HepG2 (cell line): ENCODE results near the gene FAM53B. TPM values are rescaled to one million over a fixed set of nuclear protein-coding genes. Genes with fewer than 3 reads are reported as not detected.

Experiments used
- ASH2L ChIP-seq: fragments of 300-600, 200-600 bp; sonication (generic); IDR thresholded peaks from 2 replicates; pipeline ENCODE4 v1.7.0; 2017; ENCODE audit warnings: low read depth, mild to moderate bottlenecking, moderate library complexity, mixed read lengths, low read length; ENCODE audit not compliant: insufficient read length
- CEBPG ChIP-seq: IDR thresholded peaks from 2 replicates; pipeline ENCODE4 v1.6.1; 2016
- EZH2 ChIP-seq: conservative IDR thresholded peaks from 2 replicates; pipeline ENCODE4 v1.6.1; 2012; ENCODE audit warnings: mild to moderate bottlenecking, low read depth, low read length, moderate library complexity
- HOXD1 ChIP-seq: sonication (generic); formaldehyde crosslinking; IDR thresholded peaks from 2 replicates; pipeline ENCODE4 v1.5.0; 2020; ENCODE audit warnings: missing genetic modification reagents
- IRF2 ChIP-seq: IDR thresholded peaks from 2 replicates; pipeline ENCODE4 v1.6.1; 2018; ENCODE audit warnings: missing genetic modification reagents, missing compliant biosample characterization
- KDM5A ChIP-seq: fragments of 200-600 bp; sonication (generic); IDR thresholded peaks from 2 replicates; pipeline ENCODE4 v1.7.0; 2018; ENCODE audit warnings: antibody characterized with exemption, mild to moderate bottlenecking, low read length, borderline replicate concordance
- LCORL ChIP-seq, 2 experiments: fragments of 450-650 bp in 1 of 2; sonication (generic) in 1 of 2; formaldehyde crosslinking in 1 of 2; IDR thresholded peaks; 2 replicates each; pipeline versions ENCODE4 v1.5.0 to v1.6.1; 2017 to 2020; ENCODE audit warnings: antibody characterized with exemption in 1 of 2, missing genetic modification reagents in 1 of 2
- MAFG ChIP-seq: sonication (generic); formaldehyde crosslinking; IDR thresholded peaks from 2 replicates; pipeline ENCODE4 v1.5.1; 2020; ENCODE audit warnings: mild to moderate bottlenecking, missing genetic modification reagents
- NCOA5 ChIP-seq: sonication (generic); formaldehyde crosslinking; IDR thresholded peaks from 2 replicates; pipeline ENCODE4 v1.4.0; 2020; ENCODE audit warnings: missing genetic modification reagents
- PPARG ChIP-seq: conservative IDR thresholded peaks from 2 replicates; pipeline ENCODE4 v1.6.1; 2016; ENCODE audit warnings: missing biosample characterization, missing genetic modification reagents
- RAD51 ChIP-seq: fragments of 450-650 bp; IDR thresholded peaks from 2 replicates; pipeline ENCODE4 v1.6.1; 2016; ENCODE audit warnings: borderline replicate concordance
- RARA ChIP-seq: IDR thresholded peaks from 2 replicates; pipeline ENCODE4 v1.6.1; 2016; ENCODE audit warnings: missing genetic modification reagents, missing compliant biosample characterization
- RFX1 ChIP-seq: fragments of 450-650 bp; IDR thresholded peaks from 2 replicates; pipeline ENCODE4 v1.6.1; 2017
- TARDBP ChIP-seq: sonication (generic); formaldehyde crosslinking; IDR thresholded peaks from 2 replicates; pipeline ENCODE4 v1.8.0; 2022; ENCODE audit warnings: mild to moderate bottlenecking, missing genetic modification reagents
- TEAD3 ChIP-seq: optimal IDR thresholded peaks from 2 replicates; pipeline ENCODE3; 2016; ENCODE audit warnings: borderline replicate concordance
- ZFAT ChIP-seq: sonication (generic); formaldehyde crosslinking; conservative IDR thresholded peaks from 2 replicates; pipeline ENCODE4 v1.8.1; 2023; ENCODE audit warnings: missing genetic modification reagents, inconsistent platforms
- ZFP1 ChIP-seq: IDR thresholded peaks from 2 replicates; pipeline ENCODE4 v1.6.1; 2016
- ZKSCAN8 ChIP-seq: IDR thresholded peaks from 2 replicates; pipeline ENCODE4 v1.6.1; 2016; ENCODE audit warnings: borderline replicate concordance, missing genetic modification reagents, missing compliant biosample characterization
- ZNF24 ChIP-seq: fragments of 450-650 bp; IDR thresholded peaks from 2 replicates; pipeline ENCODE4 v1.6.1; 2017; ENCODE audit warnings: antibody characterized with exemption, mild to moderate bottlenecking
- ZNF501 ChIP-seq: sonication (generic); formaldehyde crosslinking; IDR thresholded peaks from 2 replicates; pipeline ENCODE4 v1.5.1; 2020; ENCODE audit warnings: mild to moderate bottlenecking, moderate library complexity, missing genetic modification reagents
- ZNF572 ChIP-seq: sonication (generic); formaldehyde crosslinking; IDR thresholded peaks from 2 replicates; pipeline ENCODE4 v1.5.1; 2020; ENCODE audit warnings: mild to moderate bottlenecking, missing genetic modification reagents
- ZNF644 ChIP-seq: IDR thresholded peaks from 2 replicates; pipeline ENCODE4 v1.6.1; 2016; ENCODE audit warnings: low read depth
- ZNF776 ChIP-seq: sonication (generic); formaldehyde crosslinking; IDR thresholded peaks from 2 replicates; pipeline ENCODE4 v1.4.0; 2020; ENCODE audit warnings: mild to moderate bottlenecking, missing genetic modification reagents
- ZNF790 ChIP-seq: sonication (generic); formaldehyde crosslinking; IDR thresholded peaks from 2 replicates; pipeline ENCODE4 v1.8.0; 2022; ENCODE audit warnings: missing genetic modification reagents, mild to moderate bottlenecking, borderline replicate concordance
- ZNF816 ChIP-seq: sonication (generic); formaldehyde crosslinking; IDR thresholded peaks from 2 replicates; pipeline ENCODE4 v1.8.0; 2022; ENCODE audit warnings: missing genetic modification reagents, mild to moderate bottlenecking, borderline replicate concordance
- ZNF891 ChIP-seq: sonication (generic); formaldehyde crosslinking; IDR thresholded peaks from 2 replicates; pipeline ENCODE4 v1.5.0; 2020; ENCODE audit warnings: mild to moderate bottlenecking, missing genetic modification reagents
- ZSCAN30 ChIP-seq: sonication (generic); formaldehyde crosslinking; IDR thresholded peaks from 2 replicates; pipeline ENCODE4 v1.5.0; 2020; ENCODE audit warnings: mild to moderate bottlenecking, missing genetic modification reagents
- polyA plus RNA-seq, 8 experiments: library from polyadenylated mRNA; depleted of rRNA in 3 of 8; stranded (reverse) in 7 of 8; unstranded in 1 of 8; fragments of >200 nt; fragmentation: Illumina TruSeq in 4 of 8; extraction: Trizol in 4 of 8; gene quantifications; 2 replicates each; pipeline versions ENCODE4 v1.2.1 to v1.2.3, GENCODE V29; 2011 to 2016; ENCODE audit warnings: low read depth in 4 of 8, missing spikeins in 1 of 8, mixed read lengths in 1 of 8; ENCODE audit not compliant: insufficient read depth in 1 of 8
- total RNA-seq, 5 experiments: library from RNA; depleted of rRNA; stranded (reverse); fragments of >200 nt; fragmentation: Illumina TruSeq; extraction: Trizol; gene quantifications; 2 replicates each; pipeline ENCODE4 v1.2.3, GENCODE V29; 2016; ENCODE audit warnings: low read depth in 1 of 5
- TF ChIP-seq, protein P1 (sequence below): sonication (generic); formaldehyde crosslinking; conservative IDR thresholded peaks from 2 replicates; pipeline ENCODE4 v1.4.0; 2020; ENCODE audit warnings: missing genetic modification reagents
- TF ChIP-seq, protein P2 (sequence below): IDR thresholded peaks from 2 replicates; pipeline ENCODE4 v1.6.1; 2016; ENCODE audit warnings: control low read depth
- TF ChIP-seq, protein P3 (sequence below): sonication (generic); formaldehyde crosslinking; IDR thresholded peaks from 2 replicates; pipeline ENCODE4 v1.4.0; 2020; ENCODE audit warnings: mild to moderate bottlenecking, missing genetic modification reagents
- TF ChIP-seq, protein P4 (sequence below): sonication (generic); formaldehyde crosslinking; IDR thresholded peaks from 2 replicates; pipeline ENCODE4 v1.5.0; 2020; ENCODE audit warnings: mild to moderate bottlenecking, missing genetic modification reagents

FAM53B gene
- total and polyA plus RNA-seq, 2 of the 13 experiments (the other 11 are each of a cell fraction or from before 2014, with no cell fraction given) = 6.4 to 19.3 TPM

DNA sequence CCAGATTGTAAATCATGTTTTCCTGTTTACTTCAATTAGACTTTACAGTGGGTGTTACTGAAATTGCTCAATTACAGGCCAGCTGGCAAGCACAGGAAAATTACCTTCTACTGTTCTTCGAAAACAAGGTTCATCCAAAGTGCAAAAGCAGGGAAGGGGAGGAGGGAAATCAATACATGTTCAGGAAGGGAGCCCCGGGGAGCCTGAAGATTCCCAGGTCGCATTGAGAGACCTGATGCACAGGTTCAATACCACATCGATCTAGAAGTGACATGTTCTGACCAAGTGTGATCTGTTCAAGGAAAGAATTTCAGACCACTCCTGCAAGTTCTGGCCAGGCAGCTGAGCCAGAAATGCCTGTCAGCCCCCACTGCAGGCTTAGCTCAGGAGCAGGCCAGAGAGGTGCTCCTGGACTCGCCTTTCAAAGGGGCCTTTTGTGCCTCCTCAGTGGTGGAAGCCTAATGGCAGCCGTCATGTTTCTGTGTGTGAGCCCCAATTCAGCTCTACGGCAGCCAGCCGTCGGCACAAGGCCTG lies 35.9 kb downstream of the FAM53B start (continued):
- TF ChIP-seq, protein P1, sequence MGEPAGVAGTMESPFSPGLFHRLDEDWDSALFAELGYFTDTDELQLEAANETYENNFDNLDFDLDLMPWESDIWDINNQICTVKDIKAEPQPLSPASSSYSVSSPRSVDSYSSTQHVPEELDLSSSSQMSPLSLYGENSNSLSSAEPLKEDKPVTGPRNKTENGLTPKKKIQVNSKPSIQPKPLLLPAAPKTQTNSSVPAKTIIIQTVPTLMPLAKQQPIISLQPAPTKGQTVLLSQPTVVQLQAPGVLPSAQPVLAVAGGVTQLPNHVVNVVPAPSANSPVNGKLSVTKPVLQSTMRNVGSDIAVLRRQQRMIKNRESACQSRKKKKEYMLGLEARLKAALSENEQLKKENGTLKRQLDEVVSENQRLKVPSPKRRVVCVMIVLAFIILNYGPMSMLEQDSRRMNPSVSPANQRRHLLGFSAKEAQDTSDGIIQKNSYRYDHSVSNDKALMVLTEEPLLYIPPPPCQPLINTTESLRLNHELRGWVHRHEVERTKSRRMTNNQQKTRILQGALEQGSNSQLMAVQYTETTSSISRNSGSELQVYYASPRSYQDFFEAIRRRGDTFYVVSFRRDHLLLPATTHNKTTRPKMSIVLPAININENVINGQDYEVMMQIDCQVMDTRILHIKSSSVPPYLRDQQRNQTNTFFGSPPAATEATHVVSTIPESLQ = no peak
- TF ChIP-seq ZNF24 (no peak), TARDBP (peak; percentile 58; the same call in 1 of the 2 replicates), PPARG (CRISPR knock-in tag) (no peak), ZFAT (no peak), ZNF891 (CRISPR knock-in tag) (no peak), NCOA5 (no peak), EZH2 (no peak), ZNF776 (CRISPR knock-in tag) (no peak), ZNF644 (CRISPR knock-in tag) (no peak), RAD51 (no peak), TEAD3 (CRISPR knock-in tag) (no peak), ZNF572 (CRISPR knock-in tag) (no peak), MAFG (CRISPR knock-in tag) (no peak), ZNF790 (CRISPR knock-in tag) (no peak), RFX1 (no peak), HOXD1 (CRISPR knock-in tag) (peak; percentile 28; the same call in 1 of the 2 replicates), ZKSCAN8 (CRISPR knock-in tag) (no peak), KDM5A (no peak), ASH2L (no peak), IRF2 (CRISPR knock-in tag) (peak; percentile 51; the same call in 1 of the 2 replicates), ZFP1 (no peak), RARA (peak; percentile 100), ZNF501 (CRISPR knock-in tag) (no peak), ZSCAN30 (CRISPR knock-in tag) (no peak), LCORL (IDR thresholded peaks at IDR 0.05) (no peak), LCORL (CRISPR knock-in tag; IDR thresholded peaks at IDR 0.05) (peak; percentile 58), ZNF816 (CRISPR knock-in tag) (no peak; the same call in 1 of the 2 replicates), CEBPG (peak; percentile 90)
- TF ChIP-seq, protein P2, sequence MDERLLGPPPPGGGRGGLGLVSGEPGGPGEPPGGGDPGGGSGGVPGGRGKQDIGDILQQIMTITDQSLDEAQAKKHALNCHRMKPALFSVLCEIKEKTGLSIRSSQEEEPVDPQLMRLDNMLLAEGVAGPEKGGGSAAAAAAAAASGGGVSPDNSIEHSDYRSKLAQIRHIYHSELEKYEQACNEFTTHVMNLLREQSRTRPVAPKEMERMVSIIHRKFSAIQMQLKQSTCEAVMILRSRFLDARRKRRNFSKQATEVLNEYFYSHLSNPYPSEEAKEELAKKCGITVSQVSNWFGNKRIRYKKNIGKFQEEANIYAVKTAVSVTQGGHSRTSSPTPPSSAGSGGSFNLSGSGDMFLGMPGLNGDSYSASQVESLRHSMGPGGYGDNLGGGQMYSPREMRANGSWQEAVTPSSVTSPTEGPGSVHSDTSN = no peak
- TF ChIP-seq, protein P3, sequence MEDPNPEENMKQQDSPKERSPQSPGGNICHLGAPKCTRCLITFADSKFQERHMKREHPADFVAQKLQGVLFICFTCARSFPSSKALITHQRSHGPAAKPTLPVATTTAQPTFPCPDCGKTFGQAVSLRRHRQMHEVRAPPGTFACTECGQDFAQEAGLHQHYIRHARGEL (CRISPR knock-in tag) = no peak
- TF ChIP-seq, protein P4, sequence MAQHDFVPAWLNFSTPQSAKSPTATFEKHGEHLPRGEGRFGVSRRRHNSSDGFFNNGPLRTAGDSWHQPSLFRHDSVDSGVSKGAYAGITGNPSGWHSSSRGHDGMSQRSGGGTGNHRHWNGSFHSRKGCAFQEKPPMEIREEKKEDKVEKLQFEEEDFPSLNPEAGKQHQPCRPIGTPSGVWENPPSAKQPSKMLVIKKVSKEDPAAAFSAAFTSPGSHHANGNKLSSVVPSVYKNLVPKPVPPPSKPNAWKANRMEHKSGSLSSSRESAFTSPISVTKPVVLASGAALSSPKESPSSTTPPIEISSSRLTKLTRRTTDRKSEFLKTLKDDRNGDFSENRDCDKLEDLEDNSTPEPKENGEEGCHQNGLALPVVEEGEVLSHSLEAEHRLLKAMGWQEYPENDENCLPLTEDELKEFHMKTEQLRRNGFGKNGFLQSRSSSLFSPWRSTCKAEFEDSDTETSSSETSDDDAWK (CRISPR knock-in tag) = no peak
